CD14-positive monocyte (primary cell): ENCODE data around the gene ZC3H6. TPM values are rescaled to one million over a fixed set of nuclear protein-coding genes. Genes with fewer than 3 reads are reported as not detected.
A peak's percentile ranks its signal among the peaks of the same experiment; 100 is the strongest.

Experiments used
- DNase-seq, 3 donors: peaks; one replicate each; pipeline ENCODE4 v3.0.0-alpha.2; 2011 to 2022
- H2AFZ ChIP-seq: 2 replicates; pipeline ENCODE4 v1.6.0; 2012; ENCODE audit warnings: mild to moderate bottlenecking, low read depth, low read length, inconsistent platforms; ENCODE audit not compliant: insufficient read depth, poor library complexity, severe bottlenecking
- H3K27ac ChIP-seq, 2 donors: 1 replicate in 1 of 2; 2 replicates in 1 of 2; pipeline ENCODE4 v1.5.1; 2012 to 2013; ENCODE audit warnings: low read length in 2 of 2, control low read depth in 1 of 2, inconsistent platforms in 1 of 2, low read depth in 1 of 2, mild to moderate bottlenecking in 1 of 2
- H3K27me3 ChIP-seq, 2 donors: one replicate each; pipeline versions ENCODE4 v1.6.0 to v1.6.1; 2011 to 2013; ENCODE audit warnings: low read length in 2 of 2; ENCODE audit not compliant: control insufficient read depth in 2 of 2, insufficient read depth in 2 of 2
- H3K36me3 ChIP-seq, 2 donors: replicated peaks in 1 of 2; 1 replicate in 1 of 2; 2 replicates in 1 of 2; pipeline versions ENCODE4 v1.5.1 to v1.6.1; 2012 to 2013; ENCODE audit warnings: low read length in 2 of 2, control low read depth in 1 of 2, inconsistent platforms in 1 of 2, mild to moderate bottlenecking in 1 of 2; ENCODE audit not compliant: insufficient read depth in 2 of 2, control insufficient read depth in 1 of 2
- H3K4me1 ChIP-seq, 2 donors: 1 replicate in 1 of 2; 2 replicates in 1 of 2; pipeline versions ENCODE4 v1.5.1 to v1.6.1; 2012 to 2013; ENCODE audit warnings: low read length in 2 of 2, control low read depth in 1 of 2, inconsistent platforms in 1 of 2, mild to moderate bottlenecking in 1 of 2, moderate library complexity in 1 of 2; ENCODE audit not compliant: insufficient read depth in 2 of 2, control insufficient read depth in 1 of 2
- H3K4me2 ChIP-seq: replicated peaks from 2 replicates; pipeline ENCODE3; 2012; ENCODE audit warnings: low read length, moderate library complexity, mild to moderate bottlenecking; ENCODE audit not compliant: poor library complexity, severe bottlenecking; ENCODE audit errors: extremely low read depth
- H3K4me3 ChIP-seq, 3 experiments: fragments of 200-600 bp in 1 of 3; sonication (generic) in 1 of 3; replicated peaks in 1 of 3; 1 replicate in 2 of 3; 2 replicates in 1 of 3; pipeline ENCODE4 v1.5.1; 2011 to 2013; ENCODE audit warnings: low read length in 3 of 3, mild to moderate bottlenecking in 3 of 3, control low read depth in 2 of 3, low read depth in 2 of 3, inconsistent platforms in 1 of 3, moderate library complexity in 1 of 3
- H3K79me2 ChIP-seq: 2 replicates; pipeline ENCODE4 v1.6.0; 2012; ENCODE audit warnings: mild to moderate bottlenecking, control low read depth, inconsistent platforms, low read length, moderate library complexity; ENCODE audit not compliant: insufficient read depth
- H3K9ac ChIP-seq: 2 replicates; pipeline ENCODE4 v1.6.0; 2017; ENCODE audit warnings: low read length, mild to moderate bottlenecking; ENCODE audit not compliant: insufficient read depth, poor library complexity, severe bottlenecking
- H3K9me3 ChIP-seq, 2 donors: replicated peaks in 1 of 2; 1 replicate in 1 of 2; 2 replicates in 1 of 2; pipeline versions ENCODE4 v1.5.1 to v1.6.1; 2012 to 2013; ENCODE audit warnings: low read length in 2 of 2, control low read depth in 1 of 2; ENCODE audit not compliant: control insufficient read depth in 1 of 2, insufficient read depth in 1 of 2
- H4K20me1 ChIP-seq: 2 replicates; pipeline ENCODE4 v1.6.0; 2012; ENCODE audit warnings: mild to moderate bottlenecking, low read length, control low read depth, moderate library complexity; ENCODE audit not compliant: insufficient read depth
- H3K27ac Mint-ChIP-seq, 7 donors: one replicate each; pipeline ENCODE4 v1.8.0; 2020; ENCODE audit warnings: mild to moderate bottlenecking in 7 of 7, mixed read lengths in 7 of 7, moderate library complexity in 6 of 7, inconsistent platforms in 2 of 7
- H3K27me3 Mint-ChIP-seq, 3 donors: one replicate each; pipeline ENCODE4 v1.8.0; 2021 to 2022; ENCODE audit warnings: low read depth in 3 of 3, mild to moderate bottlenecking in 3 of 3, mixed read lengths in 3 of 3, moderate library complexity in 3 of 3, inconsistent platforms in 1 of 3
- H3K36me3 Mint-ChIP-seq, 2 donors: one replicate each; pipeline ENCODE4 v1.8.0; 2020; ENCODE audit warnings: mixed read lengths in 2 of 2, inconsistent platforms in 1 of 2, mild to moderate bottlenecking in 1 of 2
- H3K4me1 Mint-ChIP-seq: one replicate; pipeline ENCODE4 v1.8.0; 2020; ENCODE audit warnings: mild to moderate bottlenecking, mixed read lengths
- H3K4me3 Mint-ChIP-seq, 2 donors: one replicate each; pipeline ENCODE4 v1.8.0; 2020; ENCODE audit warnings: mild to moderate bottlenecking in 2 of 2, mixed read lengths in 2 of 2, moderate library complexity in 1 of 2
- H3K9me3 Mint-ChIP-seq, 7 donors: one replicate each; pipeline ENCODE4 v1.8.0; 2020 to 2022; ENCODE audit warnings: mixed read lengths in 7 of 7, mild to moderate bottlenecking in 6 of 7, moderate library complexity in 6 of 7, inconsistent platforms in 2 of 7
- WGBS: methylation state at CpG from one replicate; pipeline ENCODE4 v1.1.5; 2013; ENCODE audit warnings: missing lambda C conversion rate; ENCODE audit not compliant: insufficient coverage; 5-methylcytosine and 5-hydroxymethylcytosine counted together
- intact Hi-C, 2 donors: fragments of 100-400 bp; cut with micrococcal nuclease; formaldehyde crosslinking; loops; one replicate each; pipeline versions ENCODE4 v1.15.0 to v1.15.1; 2023
- polyA plus RNA-seq, 3 donors: library from polyadenylated mRNA; depleted of rRNA in 1 of 3; unstranded in 2 of 3; stranded (reverse) in 1 of 3; fragments of 300-500 nt in 2 of 3; fragments of >200 nt in 1 of 3; fragmentation: Illumina TruSeq in 2 of 3; gene quantifications; 1 replicate in 2 of 3; 2 replicates in 1 of 3; pipeline ENCODE4 v1.2.3, GENCODE V29; 2012 to 2021
- TF ChIP-seq, protein P1 (sequence below): fragments of 200-600 bp; IDR thresholded peaks from one replicate; pipeline ENCODE4 v1.8.0; 2022; ENCODE audit warnings: antibody characterized with exemption, mild to moderate bottlenecking

ZC3H6 gene
- polyA plus RNA-seq, 3 donors, result 2.1 to 2.5 (median 2.4) TPM

DNA sequence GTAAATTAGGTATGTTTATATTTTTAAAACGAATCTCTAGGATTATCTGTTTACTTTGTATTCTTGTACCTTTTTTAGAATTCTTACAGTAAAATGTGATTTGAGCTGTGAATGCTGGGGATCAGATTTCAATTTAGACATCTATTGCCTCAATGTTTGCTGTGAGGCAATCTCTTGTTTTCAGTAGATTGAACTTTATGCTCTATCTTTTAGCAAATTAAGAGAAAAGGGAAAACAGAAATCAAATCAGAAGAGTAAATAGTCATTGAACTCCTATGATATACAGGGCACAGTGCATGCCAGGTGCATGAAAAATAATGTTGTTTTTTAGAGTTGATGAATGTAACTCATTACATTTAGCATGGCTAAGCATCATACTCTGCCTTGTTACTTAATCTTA, 39.5 kb downstream of the ZC3H6 start:
- Histone ChIP-seq H3K27me3 (no peaks in the 10 kb centered on the region), H3K79me2 (no peaks in the 10 kb centered on the region), H3K9me3 (no peaks in the 10 kb centered on the region), H3K36me3 (peaks cover 27 to 61% of the 10 kb centered on the region in 2 donors), H2AFZ (no peak overlapping the region), H4K20me1 (no peaks in the 10 kb centered on the region), H3K9ac (no peak overlapping the region), H3K4me1 (no peaks in the 10 kb centered on the region), H3K4me2 (no peak overlapping the region), H3K4me3 (no peak overlapping the region), H3K27ac (no peak overlapping the region)
- no peak for DNase-seq
- peaks cover 44 to 57% of the 10 kb centered on the region in 2 donors for H3K36me3 Mint-ChIP-seq
- intact Hi-C loops, result no loop called here
- H3K27ac Mint-ChIP-seq, result peak overlapping the region in 1 of 7 donors; percentile 29
- TF ChIP-seq, protein P1, sequence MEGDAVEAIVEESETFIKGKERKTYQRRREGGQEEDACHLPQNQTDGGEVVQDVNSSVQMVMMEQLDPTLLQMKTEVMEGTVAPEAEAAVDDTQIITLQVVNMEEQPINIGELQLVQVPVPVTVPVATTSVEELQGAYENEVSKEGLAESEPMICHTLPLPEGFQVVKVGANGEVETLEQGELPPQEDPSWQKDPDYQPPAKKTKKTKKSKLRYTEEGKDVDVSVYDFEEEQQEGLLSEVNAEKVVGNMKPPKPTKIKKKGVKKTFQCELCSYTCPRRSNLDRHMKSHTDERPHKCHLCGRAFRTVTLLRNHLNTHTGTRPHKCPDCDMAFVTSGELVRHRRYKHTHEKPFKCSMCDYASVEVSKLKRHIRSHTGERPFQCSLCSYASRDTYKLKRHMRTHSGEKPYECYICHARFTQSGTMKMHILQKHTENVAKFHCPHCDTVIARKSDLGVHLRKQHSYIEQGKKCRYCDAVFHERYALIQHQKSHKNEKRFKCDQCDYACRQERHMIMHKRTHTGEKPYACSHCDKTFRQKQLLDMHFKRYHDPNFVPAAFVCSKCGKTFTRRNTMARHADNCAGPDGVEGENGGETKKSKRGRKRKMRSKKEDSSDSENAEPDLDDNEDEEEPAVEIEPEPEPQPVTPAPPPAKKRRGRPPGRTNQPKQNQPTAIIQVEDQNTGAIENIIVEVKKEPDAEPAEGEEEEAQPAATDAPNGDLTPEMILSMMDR, result no peak
- H3K27me3 Mint-ChIP-seq, result no peaks in the 10 kb centered on the region
- no peaks in the 10 kb centered on the region for H3K9me3 Mint-ChIP-seq
- H3K4me3 Mint-ChIP-seq, result no peak overlapping the region
- WGBS, result no CpG with 5 or more reads among the region's 1 CpG
- no peaks in the 10 kb centered on the region for H3K4me1 Mint-ChIP-seq

DNA sequence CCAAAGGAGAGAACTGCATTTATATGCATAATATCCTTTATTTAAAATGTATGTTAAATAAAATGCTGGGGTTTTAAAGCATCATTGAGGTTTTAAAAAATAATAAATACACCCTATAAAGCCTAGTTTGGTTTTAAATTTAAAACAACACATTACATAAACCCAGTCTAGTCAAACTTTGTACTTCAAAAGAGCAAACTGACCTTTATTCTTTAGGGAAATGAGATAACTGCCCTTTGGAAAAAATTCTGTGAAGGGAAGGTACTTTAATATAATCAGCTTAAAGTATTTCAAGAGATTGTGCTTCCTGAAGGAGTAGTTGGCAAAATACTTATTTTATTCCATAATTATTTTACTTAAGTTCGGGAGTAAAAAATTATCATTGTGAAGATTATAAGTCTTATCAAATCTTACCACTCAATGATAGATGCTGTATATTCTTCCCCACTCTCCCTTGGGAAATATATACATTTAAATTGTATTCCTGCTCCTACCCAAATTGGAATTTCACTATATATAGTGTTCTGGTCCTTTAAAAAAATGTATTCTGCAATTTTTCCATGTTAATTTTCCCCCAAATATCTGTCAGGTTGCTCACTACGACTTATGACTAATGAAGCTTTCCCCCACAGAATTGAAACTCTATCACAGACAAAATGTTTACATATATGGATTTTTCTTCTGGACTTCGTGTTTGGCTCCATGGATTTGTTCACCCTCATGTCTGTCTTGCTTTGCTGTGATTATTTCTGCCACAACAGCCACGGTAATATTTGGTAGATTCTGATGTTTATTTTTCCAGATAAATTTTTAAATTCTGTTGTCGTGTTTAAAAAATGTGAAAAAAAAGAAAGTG, 42.1 kb downstream of the ZC3H6 start:
- Histone ChIP-seq H3K9me3 (no peaks in the 10 kb centered on the region), H3K27me3 (no peaks in the 10 kb centered on the region), H2AFZ (no peak overlapping the region), H3K4me1 (no peaks in the 10 kb centered on the region), H4K20me1 (no peaks in the 10 kb centered on the region), H3K4me2 (no peak overlapping the region), H3K27ac (no peak overlapping the region), H3K36me3 (peaks cover 8 to 35% of the 10 kb centered on the region in 2 donors), H3K9ac (no peak overlapping the region), H3K4me3 (no peak overlapping the region), H3K79me2 (no peaks in the 10 kb centered on the region)
- Mint-ChIP-seq H3K4me3 (no peak overlapping the region), H3K36me3 (peaks cover 32 to 46% of the 10 kb centered on the region in 2 donors), H3K9me3 (no peaks in the 10 kb centered on the region), H3K27ac (no peak overlapping the region), H3K4me1 (no peaks in the 10 kb centered on the region), H3K27me3 (no peaks in the 10 kb centered on the region)
- WGBS, result no CpG with 5 or more reads among the region's 5 CpGs
- intact Hi-C loops, result no loop called here
- TF ChIP-seq, protein P1, result no peak
- no peak for DNase-seq
